PFSK-1 (cell line): ENCODE data around the gene SETMAR.

Source experiments
- FOXP2 ChIP-seq: optimal IDR thresholded peaks from 2 replicates; pipeline ENCODE3; 2011; ENCODE audit warnings: borderline replicate concordance, control low read depth, inconsistent platforms; ENCODE audit not compliant: insufficient read depth; ENCODE audit errors: extremely low read length, extremely low read depth
- POLR2AphosphoS5 ChIP-seq: IDR thresholded peaks from 2 replicates; pipeline ENCODE4 v1.6.1; 2012; ENCODE audit warnings: low read depth, mild to moderate bottlenecking, control low read depth, low read length, moderate library complexity
- REST ChIP-seq, 2 experiments: IDR thresholded peaks; 2 replicates each; pipeline versions ENCODE4 v1.6.1 to v1.8.0; 2011 to 2012; ENCODE audit warnings: low read depth in 2 of 2, low read length in 2 of 2, control low read depth in 1 of 2, inconsistent platforms in 1 of 2, mild to moderate bottlenecking in 1 of 2, moderate library complexity in 1 of 2; ENCODE audit not compliant: insufficient read depth in 1 of 2
- SIN3A ChIP-seq: IDR thresholded peaks from 2 replicates; pipeline ENCODE4 v1.6.1; 2012; ENCODE audit warnings: mild to moderate bottlenecking, low read length, moderate library complexity, borderline replicate concordance; ENCODE audit not compliant: insufficient read depth
- TAF1 ChIP-seq: IDR thresholded peaks from 2 replicates; pipeline ENCODE4 v1.6.1; 2012; ENCODE audit warnings: low read length, control low read depth, borderline replicate concordance; ENCODE audit not compliant: insufficient read depth

Gene SETMAR

GRCh38 chr3:4356546-4357410, 53.6 kb downstream of the SETMAR start:
- TF ChIP-seq TAF1 (no peak), REST (IDR thresholded peaks at IDR 0.05; ENCODE audit: insufficient read depth in 1 of 2, low read depth in 2 of 2, low read length in 2 of 2) (no peak), POLR2AphosphoS5 (no peak), SIN3A (no peak), FOXP2 (no peak)

GRCh38 chr3:4358273-4358672, 55.1 kb downstream of the SETMAR start:
- no peak for TF ChIP-seq POLR2AphosphoS5

GRCh38 chr3:4359805-4360502, 56.8 kb downstream of the SETMAR start:
- TF ChIP-seq POLR2AphosphoS5 = no peak
- no peak for TF ChIP-seq SIN3A
- no peak for TF ChIP-seq TAF1

GRCh38 chr3:4360817-4361216, 57.6 kb downstream of the SETMAR start:
- TF ChIP-seq POLR2AphosphoS5 (no peak), FOXP2 (no peak), TAF1 (no peak), REST (IDR thresholded peaks at IDR 0.05; ENCODE audit: insufficient read depth in 1 of 2, low read depth in 2 of 2, low read length in 2 of 2) (no peak), SIN3A (no peak)

- TF ChIP-seq FOXP2 (no peak), TAF1 (no peak), POLR2AphosphoS5 (no peak), SIN3A (no peak), REST (IDR thresholded peaks at IDR 0.05; ENCODE audit: insufficient read depth in 1 of 2, low read depth in 2 of 2, low read length in 2 of 2) (no peak)
Measured at GRCh38 chr3:4362523-4362922, 59.4 kb downstream of the SETMAR start.
